KOPT-K1 (cell line): Measurements from ENCODE around the gene PIK3R5.

Source experiments
- H3K27ac ChIP-seq: fragments of 200-600 bp; sonication (generic); 2 replicates; pipeline ENCODE4 v1.5.1; 2016; ENCODE audit warnings: antibody characterized with exemption, mild to moderate bottlenecking, low read depth, low read length; ENCODE audit not compliant: poor library complexity, severe bottlenecking
- H3K36me3 ChIP-seq: fragments of 200-600 bp; sonication (generic); 2 replicates; pipeline ENCODE4 v1.5.1; 2017; ENCODE audit warnings: antibody characterized with exemption, mild to moderate bottlenecking, low read length, moderate library complexity; ENCODE audit not compliant: insufficient read depth
- H3K9me3 ChIP-seq: fragments of 200-600 bp; sonication (generic); 2 replicates; pipeline ENCODE4 v1.5.1; 2017; ENCODE audit warnings: antibody characterized with exemption, low read length, mild to moderate bottlenecking; ENCODE audit not compliant: insufficient read depth, poor library complexity, severe bottlenecking

The PIK3R5 gene

GRCh38 chr17:8847891-8848290 lies 117.6 kb downstream of the PIK3R5 start:
- H3K36me3 ChIP-seq = peaks cover 44% of the 10 kb centered on the region
- H3K27ac ChIP-seq = no peak overlapping the region
- H3K9me3 ChIP-seq = no peaks in the 10 kb centered on the region

- no peaks in the 10 kb centered on the region for H3K9me3 ChIP-seq
- peaks cover 52% of the 10 kb centered on the region for H3K36me3 ChIP-seq
- H3K27ac ChIP-seq = no peak overlapping the region
Observed at GRCh38 chr17:8846768-8847211, 118.7 kb downstream of the PIK3R5 start.

- H3K9me3 ChIP-seq = no peaks in the 10 kb centered on the region
- peak overlapping the region; percentile 21 for H3K27ac ChIP-seq
- peaks cover 51% of the 10 kb centered on the region for H3K36me3 ChIP-seq
Observed at GRCh38 chr17:8844229-8845218, 121.0 kb downstream of the PIK3R5 start.

DNA sequence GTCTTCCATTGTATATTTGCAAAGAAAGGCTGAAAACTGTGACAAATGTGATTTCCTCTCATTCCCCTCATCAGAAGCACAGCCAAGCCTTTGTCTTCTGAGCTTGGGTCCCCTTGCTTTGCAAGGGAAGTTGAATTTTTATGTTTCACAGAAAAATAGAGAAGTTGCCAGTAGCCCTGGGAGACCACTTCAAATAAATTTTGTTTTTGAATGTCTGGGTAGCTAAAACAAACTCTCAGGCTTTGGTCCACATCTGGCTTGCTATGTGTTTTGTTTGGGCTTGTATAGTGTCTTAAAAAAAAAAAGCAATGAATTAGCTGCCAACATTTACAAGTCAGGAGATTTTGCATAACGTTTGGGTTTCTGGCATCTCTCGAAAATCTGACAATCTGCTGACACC lies 122.2 kb downstream of the PIK3R5 start:
- peak overlapping the region; percentile 21 for H3K27ac ChIP-seq
- peaks cover 45% of the 10 kb centered on the region for H3K36me3 ChIP-seq
- H3K9me3 ChIP-seq = no peaks in the 10 kb centered on the region

DNA sequence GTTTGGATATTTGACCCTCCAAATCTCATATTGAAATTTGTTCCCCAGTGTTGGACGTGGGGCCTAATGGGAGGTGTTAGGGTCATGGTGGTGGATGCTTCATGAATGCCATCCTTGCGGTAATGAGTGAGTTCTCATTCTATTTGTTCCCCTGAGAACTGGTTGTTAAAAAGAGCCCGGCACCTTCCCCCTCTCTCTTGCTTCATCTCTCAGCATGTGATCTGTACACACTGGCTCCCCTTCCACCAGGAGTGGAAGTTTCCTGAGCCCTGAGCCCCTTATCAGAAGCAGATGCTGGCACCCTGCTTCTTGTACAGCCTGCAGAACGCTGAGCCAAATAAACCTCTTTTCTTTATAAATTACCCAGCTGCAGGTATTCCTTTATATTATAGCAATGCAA lies 123.7 kb downstream of the PIK3R5 start:
- Histone ChIP-seq H3K36me3 (peaks cover 42% of the 10 kb centered on the region), H3K9me3 (no peaks in the 10 kb centered on the region), H3K27ac (no peak overlapping the region)

DNA sequence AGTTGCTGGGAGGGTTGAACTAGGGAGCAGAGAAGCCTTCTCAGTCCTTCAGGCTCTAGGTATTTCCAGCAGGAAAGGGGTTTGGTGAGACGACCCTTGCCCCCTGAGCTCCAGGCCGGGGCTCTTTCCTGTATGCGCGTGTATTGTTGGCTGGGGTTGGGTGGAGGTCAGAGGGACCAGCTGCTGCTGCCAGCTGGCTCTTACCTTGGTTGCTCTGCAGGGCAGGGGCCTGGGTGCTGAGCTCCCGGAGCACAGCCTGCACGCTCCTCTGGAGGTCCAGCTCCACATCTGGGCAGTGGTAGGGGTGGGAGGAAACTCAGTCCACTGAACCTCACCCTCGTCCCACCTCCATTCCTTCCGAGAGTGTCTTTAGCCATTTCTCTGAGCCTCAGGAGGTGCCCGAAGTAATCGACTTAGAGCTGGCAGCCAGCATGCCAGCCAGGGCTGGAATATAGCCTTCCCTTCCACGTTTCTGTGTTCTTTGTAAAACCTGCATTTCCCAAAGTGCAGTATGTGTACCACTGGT lies 126.0 kb downstream of the PIK3R5 start:
- Histone ChIP-seq H3K9me3 (no peaks in the 10 kb centered on the region), H3K27ac (no peak overlapping the region), H3K36me3 (peaks cover 47% of the 10 kb centered on the region)

DNA sequence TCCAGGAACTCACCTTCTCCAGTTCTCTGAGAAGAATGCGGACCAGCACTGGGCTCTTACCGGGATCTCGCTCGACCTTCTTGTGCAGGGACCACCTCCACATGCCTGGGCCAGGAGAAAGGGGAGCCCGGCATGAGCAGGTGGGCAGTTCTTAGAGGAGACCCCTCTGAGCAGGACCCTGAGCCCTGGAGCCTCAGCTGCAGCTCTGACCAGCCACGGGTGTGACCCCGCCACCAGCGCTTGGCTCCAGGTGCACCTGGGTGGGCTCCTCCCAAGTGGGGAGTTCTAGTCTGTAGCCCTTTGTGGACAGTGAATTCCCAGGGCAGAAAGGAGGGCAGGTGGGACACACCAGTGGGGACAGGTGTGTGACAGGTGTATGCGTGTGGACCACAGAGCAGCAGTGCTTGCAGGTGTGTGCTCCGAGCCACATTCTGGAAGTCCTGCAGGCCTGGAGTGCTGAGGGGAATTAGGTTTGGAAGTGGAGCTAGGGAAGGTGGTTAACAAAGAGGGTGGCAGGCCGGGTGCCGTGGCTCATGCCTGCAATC lies 126.9 kb downstream of the PIK3R5 start:
- H3K27ac ChIP-seq = no peak overlapping the region
- H3K36me3 ChIP-seq = peaks cover 56% of the 10 kb centered on the region
- no peaks in the 10 kb centered on the region for H3K9me3 ChIP-seq

- peaks cover 57% of the 10 kb centered on the region for H3K36me3 ChIP-seq
- no peak overlapping the region for H3K27ac ChIP-seq
- H3K9me3 ChIP-seq = no peaks in the 10 kb centered on the region
Observed at GRCh38 chr17:8837563-8838075, 127.9 kb downstream of the PIK3R5 start.

- Histone ChIP-seq H3K36me3 (peaks cover 51% of the 10 kb centered on the region), H3K9me3 (no peaks in the 10 kb centered on the region), H3K27ac (no peak overlapping the region)
Observed at GRCh38 chr17:8836821-8837562, 128.5 kb downstream of the PIK3R5 start.

GRCh38 chr17:8835631-8836364 lies 129.7 kb downstream of the PIK3R5 start:
- H3K27ac ChIP-seq = no peak overlapping the region
- peaks cover 55% of the 10 kb centered on the region for H3K36me3 ChIP-seq
- no peaks in the 10 kb centered on the region for H3K9me3 ChIP-seq

DNA sequence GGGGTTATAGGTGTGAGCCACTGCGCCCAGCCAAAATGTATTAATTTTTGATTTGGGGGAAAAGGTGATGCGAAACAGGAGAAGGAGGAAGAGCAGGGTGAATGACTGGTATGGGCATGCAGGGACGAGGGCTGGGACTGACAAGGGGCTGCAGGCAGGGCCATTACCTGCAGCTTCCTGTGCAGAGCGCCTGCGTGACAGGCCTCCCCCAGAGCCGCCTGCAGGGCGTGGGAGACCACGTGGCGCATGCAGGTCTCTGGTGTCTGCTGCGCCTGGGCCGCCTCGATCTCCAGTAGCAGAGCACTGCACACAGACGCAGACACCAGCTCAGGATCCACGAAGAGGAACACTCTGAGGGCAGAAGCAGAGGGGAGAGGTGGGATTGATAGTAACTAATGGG lies 130.4 kb downstream of the PIK3R5 start:
- peaks cover 55% of the 10 kb centered on the region for H3K36me3 ChIP-seq
- H3K27ac ChIP-seq = no peak overlapping the region
- H3K9me3 ChIP-seq = no peaks in the 10 kb centered on the region

DNA sequence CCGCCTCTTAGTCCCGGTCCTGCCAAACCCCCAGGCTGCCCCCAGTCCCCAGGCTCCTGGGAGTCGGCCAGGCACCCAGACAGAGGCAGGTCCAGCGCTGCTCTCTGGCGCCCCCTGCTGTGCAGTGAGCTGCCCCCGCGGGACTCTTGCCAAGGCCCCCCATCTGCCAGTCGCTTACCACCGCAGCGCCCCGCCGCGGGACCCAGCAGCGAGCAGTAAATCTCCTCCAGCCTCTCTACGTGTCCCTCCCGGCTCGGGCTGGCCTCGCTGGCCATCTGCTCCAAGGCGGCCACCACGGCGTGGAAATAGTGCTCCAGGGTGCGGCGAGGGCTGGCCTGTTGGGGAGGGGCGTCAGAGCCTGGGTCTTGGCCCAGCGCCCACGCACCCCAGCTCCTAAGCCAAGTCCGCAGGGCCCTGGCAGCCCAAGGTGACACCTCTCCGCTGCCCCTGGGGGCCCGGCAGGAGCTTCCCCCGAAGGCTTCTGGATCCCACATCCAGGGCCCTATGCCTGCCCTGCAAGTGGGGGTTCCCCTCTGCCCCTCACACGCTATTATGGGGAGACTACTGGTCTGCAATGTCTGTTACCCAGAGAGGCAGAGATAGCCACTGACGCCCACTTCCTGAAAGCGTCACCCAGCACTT lies 132.7 kb downstream of the PIK3R5 start:
- Histone ChIP-seq H3K9me3 (no peaks in the 10 kb centered on the region), H3K27ac (no peak overlapping the region), H3K36me3 (peaks cover 45% of the 10 kb centered on the region)

GRCh38 chr17:8831234-8831849 lies 134.2 kb downstream of the PIK3R5 start:
- peaks cover 36% of the 10 kb centered on the region for H3K36me3 ChIP-seq

More at GRCh38 chr17:8831234-8831849, 134.2 kb downstream of the PIK3R5 start:
- Histone ChIP-seq H3K27ac (no peak overlapping the region), H3K9me3 (no peaks in the 10 kb centered on the region)
